Activated T-cell treated with anti-CD3 and anti-CD28 coated beads for 1 hour (primary cell): ENCODE measurements around the gene ZNF536.
"Not testable (repeated sequence)": the region's sequence is repeated elsewhere in the genome, so short reads cannot be mapped to it uniquely, and the experiment has no call there.

ENCODE experiments used
- DNase-seq: peaks from one replicate; pipeline ENCODE4 v3.0.0-alpha.2; 2020; ENCODE audit warnings: low read depth

Gene ZNF536

GRCh38 chr19:30446850-30447552 lies 74.8 kb downstream of the ZNF536 start:
- DNase-seq = no peak

GRCh38 chr19:30447553-30447870 lies 75.3 kb downstream of the ZNF536 start:
- no peak for DNase-seq

- DNase-seq = no peak
These were observed 76.3 kb downstream of the ZNF536 start for GRCh38 chr19:30448386-30449077.

- no peak for DNase-seq
These were observed 77.0 kb downstream of the ZNF536 start for GRCh38 chr19:30449078-30449590.

- no peak for DNase-seq
These were observed 77.5 kb downstream of the ZNF536 start for GRCh38 chr19:30449673-30450072.

- DNase-seq = no peak
These were observed 77.9 kb downstream of the ZNF536 start for GRCh38 chr19:30450100-30450499.

GRCh38 chr19:30450835-30451321 lies 78.7 kb downstream of the ZNF536 start:
- no peak for DNase-seq

- DNase-seq = no peak
These were observed 80.7 kb downstream of the ZNF536 start for GRCh38 chr19:30452931-30453330.

- DNase-seq = no peak
These were observed 81.6 kb downstream of the ZNF536 start for GRCh38 chr19:30453743-30454142.

GRCh38 chr19:30455881-30456280 lies 83.7 kb downstream of the ZNF536 start:
- no peak for DNase-seq

- DNase-seq = no peak
These were observed 85.3 kb downstream of the ZNF536 start for GRCh38 chr19:30457484-30457883.

- no peak for DNase-seq
These were observed 87.7 kb downstream of the ZNF536 start for GRCh38 chr19:30459859-30460258.

GRCh38 chr19:30464162-30464561 lies 92.0 kb downstream of the ZNF536 start:
- DNase-seq = no peak

GRCh38 chr19:30466598-30466997 lies 94.4 kb downstream of the ZNF536 start:
- DNase-seq = not testable (repeated sequence)

GRCh38 chr19:30467239-30467638 lies 95.1 kb downstream of the ZNF536 start:
- no peak for DNase-seq

- DNase-seq = no peak
These were observed 97.6 kb downstream of the ZNF536 start for GRCh38 chr19:30469774-30470173.

GRCh38 chr19:30471441-30471840 lies 99.3 kb downstream of the ZNF536 start:
- DNase-seq = no peak

- no peak for DNase-seq
These were observed 101.2 kb downstream of the ZNF536 start for GRCh38 chr19:30473334-30473867.

GRCh38 chr19:30476997-30477396 lies 104.8 kb downstream of the ZNF536 start:
- DNase-seq = no peak

- no peak for DNase-seq
These were observed 107.0 kb downstream of the ZNF536 start for GRCh38 chr19:30479231-30479630.

GRCh38 chr19:30480097-30480496 lies 107.9 kb downstream of the ZNF536 start:
- DNase-seq = no peak

GRCh38 chr19:30481063-30481462 lies 108.9 kb downstream of the ZNF536 start:
- DNase-seq = no peak

GRCh38 chr19:30481823-30482222 lies 109.6 kb downstream of the ZNF536 start:
- no peak for DNase-seq
